Eye (tissue), 1 donor: ENCODE data around the gene JOSD2.

Experiments used
- DNase-seq: peaks from one replicate; pipeline ENCODE4 v3.0.0-alpha.2; 2015

Gene JOSD2, protein sequence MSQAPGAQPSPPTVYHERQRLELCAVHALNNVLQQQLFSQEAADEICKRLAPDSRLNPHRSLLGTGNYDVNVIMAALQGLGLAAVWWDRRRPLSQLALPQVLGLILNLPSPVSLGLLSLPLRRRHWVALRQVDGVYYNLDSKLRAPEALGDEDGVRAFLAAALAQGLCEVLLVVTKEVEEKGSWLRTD

DNA sequence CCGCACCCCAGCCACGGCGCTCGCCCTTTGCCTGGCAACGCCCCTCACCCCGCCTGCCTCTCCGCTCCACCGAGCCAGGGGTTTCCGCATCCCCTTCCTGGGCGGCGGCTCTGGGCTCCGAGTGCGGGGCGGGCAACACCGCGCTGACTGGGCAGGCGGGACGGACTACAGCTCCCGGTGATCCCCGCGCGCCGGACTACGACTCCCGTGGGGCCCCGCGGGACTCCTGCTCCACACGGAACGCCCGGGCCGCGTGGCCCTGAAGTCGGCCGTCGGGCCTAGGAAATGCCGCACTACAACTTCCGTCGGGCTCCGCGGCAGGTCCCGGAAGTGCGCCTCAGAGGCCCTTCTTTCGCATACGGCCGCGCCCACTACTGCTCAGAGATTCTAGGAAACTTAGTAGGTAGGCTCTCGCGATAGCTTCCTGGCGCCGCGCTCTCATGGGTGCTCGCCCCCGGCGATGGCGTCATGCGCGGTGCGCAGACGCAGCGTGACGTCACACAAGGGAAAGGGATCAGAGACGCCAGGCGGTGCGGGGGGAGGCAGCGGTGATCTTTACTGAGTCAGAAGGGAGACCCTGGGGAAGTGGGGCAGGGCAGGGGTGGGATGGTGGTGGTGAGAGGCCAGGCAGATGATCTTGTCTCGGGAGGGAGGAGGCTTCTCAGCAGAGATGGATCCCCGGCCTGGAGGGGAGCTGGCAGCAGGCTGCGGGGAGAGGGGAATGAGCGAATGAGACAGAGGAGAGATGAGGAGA, at the start of gene JOSD2:
TSS of gene JOSD2 (minus strand) at position 123 of the 754 bp plus-strand sequence. CDS start 760 bp downstream, outside the sequence.
- DNase-seq: peak; percentile 99

DNA sequence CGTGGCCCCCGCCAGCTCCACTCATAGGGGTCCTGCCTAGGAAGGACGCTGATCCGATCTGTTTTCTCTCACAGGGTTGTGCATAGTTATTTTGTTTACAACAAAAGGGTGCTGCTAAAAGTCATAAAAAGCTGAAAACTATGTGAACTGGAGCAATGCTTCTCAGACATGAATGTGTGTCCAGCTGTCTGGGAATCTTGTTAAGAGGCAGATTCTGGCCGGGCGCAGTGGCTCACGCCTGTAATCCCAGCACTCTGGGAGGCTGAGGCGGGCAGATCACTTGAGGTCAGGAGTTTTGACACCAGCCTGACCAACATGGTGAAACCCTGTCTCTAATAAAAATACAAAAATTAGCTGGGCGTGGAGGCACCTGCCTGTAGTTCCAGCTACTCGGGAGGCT, 48.6 kb upstream of the JOSD2 start:
- no peak for DNase-seq

DNA sequence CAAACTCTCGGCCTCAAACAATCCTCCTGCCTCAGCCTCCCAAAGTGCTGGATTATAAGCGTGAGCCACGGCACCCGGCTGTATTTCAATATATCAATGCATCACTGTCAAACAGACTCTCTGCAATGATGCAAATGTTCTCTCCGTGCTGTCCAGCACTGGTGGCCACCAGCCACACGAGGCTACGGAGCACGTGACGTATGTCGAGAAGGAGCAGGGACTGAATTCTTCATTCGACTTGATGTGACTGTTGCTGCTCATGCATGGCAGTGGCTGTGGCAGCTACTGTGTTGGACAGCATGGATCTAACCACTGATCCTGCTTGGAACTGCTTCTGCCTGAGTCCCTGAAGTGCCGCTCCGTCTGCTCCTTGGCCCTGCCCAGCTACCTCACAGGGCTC, 47.5 kb upstream of the JOSD2 start:
- DNase-seq: no peak

DNA sequence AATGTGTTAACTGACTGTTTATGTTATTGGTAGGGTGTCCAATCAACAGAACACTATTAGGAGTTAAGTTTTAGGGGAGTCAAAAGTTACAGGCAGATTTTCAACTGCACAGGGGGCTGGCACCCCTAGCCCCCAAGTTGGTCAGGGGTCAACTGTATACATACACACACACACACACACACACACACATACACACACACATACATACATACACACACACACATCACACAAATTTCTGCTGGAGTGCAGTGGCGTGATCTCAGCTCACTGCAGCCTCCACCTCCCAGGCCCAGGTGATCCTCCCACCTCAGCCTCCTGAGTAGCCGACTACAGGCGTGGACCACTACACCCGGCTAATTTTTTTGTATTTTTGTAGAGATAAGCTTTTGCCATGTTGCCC, 47.0 kb upstream of the JOSD2 start:
- DNase-seq: no peak

DNA sequence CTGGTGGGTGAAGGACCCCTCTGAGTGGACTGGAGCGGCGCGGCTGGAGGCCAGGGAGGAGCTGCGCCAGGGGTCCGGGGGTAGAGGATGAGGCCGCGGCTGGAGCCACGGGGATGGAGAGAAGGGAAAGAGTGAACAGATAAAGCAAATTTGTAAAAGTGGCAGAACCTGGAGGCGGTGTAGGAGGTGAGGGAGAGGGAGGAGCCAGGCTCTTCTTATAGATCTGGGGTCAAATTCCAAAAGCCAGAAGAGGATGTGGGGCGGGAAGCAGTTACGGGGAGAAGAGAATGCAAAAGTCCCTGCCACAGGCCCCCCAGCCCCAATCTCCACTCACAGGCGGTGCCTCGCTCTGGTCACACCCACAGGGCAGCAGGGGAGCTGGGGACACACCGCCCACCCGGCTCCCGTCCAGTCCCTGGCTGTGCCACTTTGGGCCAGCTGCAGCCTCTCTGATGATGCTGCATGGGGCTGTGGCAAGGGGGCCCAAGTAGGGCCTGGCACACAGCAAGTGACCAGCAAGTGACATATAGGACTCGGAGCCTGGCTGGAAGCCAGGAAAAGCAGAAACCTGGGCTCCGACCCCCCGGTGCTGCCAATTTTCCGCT, 46.1 kb upstream of the JOSD2 start:
- no peak for DNase-seq

DNA sequence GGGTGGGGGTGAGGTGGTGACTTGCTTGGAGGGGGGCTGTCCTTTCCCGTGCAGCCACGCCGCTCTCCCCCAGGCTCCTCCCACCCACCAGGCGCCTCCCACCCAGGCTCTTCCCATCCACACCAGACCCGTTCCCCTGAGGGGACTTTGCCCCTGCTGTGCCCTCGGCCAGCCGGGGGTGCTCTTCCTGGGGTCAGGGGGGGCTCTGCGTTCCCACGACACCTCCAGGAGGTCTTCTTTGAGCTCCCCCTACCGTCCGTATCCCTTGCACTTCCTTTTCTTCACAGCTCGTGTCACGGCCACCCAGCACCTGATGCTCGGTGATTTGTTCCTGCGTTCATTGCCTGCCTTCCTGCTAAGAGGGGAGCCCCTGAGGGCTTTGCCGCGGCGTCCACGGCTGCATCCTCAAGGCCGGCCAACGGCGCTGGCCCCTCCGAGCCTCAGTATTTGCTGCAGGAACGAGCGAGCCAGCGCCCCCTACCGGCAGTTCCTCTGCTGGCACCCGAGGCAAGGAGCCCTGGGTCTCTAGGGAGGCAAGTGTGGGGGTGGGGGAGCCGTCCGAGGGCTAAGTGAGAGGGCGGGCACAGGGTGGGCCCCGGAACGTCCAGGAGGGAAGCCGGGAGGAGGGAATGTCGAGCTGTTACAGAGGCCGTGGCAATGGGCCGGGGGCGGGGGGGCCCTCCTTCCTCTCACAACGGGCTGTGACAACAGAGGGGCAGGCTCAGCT, 45.5 kb upstream of the JOSD2 start:
- DNase-seq: peak; percentile 96

DNA sequence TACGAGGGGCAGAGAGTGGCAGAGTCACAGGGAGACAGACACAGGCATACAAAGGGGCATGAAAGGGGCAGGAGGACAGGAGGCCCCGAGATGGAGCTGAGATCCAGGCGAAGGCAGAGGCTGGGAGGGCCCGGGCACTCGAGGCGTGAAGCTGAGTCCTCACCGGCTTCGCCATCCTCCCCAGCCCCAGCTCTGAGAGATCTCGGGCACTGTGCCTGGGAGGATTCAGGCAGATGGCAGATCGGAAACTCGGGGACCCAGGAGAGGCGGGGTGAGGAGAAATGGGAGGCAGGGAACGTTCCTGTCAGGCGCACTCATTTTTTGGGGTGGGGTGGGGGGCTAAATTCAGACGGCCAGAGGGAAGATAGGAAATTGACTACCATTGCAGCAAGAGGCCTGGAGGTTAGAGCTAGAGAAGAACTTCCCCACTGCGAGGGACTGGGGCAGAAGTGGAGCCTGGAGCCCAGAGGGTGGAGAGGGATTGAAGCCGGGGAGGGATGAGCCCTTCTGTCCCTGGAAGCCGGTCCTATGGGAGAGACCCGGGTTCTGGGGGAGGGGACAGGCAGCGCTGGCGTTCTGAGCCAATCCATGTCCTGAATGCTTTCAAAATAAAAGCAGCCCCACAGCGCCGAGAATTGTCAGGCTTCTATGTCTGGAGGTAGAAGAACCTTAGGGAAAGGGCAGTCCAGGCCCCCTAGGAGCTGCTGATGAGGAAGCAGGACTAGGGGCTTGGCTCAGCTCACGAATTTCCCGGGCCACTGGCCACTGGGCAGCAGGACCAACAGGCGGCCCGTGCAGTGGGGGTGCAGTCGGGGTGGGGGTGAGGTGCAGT, 44.7 kb upstream of the JOSD2 start:
- peak; percentile 36 for DNase-seq

DNA sequence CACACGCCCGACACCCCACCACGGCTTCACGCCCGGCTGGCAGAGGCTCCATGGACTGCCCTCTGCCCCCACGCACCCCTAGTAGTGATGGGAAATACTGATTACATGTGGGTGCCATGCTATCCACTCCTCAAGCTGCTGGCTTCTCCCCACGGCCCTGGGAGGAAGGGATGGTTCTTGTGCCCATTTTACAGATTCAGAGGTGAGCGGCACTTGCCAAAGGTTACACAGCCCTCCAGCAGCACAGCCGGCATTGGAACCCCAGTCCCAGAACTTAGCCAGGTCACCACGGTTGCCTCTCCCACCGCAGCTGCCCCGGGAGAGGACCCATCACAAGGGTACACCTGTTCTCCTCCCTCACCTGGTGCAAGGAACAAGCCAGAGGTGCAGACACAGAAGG, 44.0 kb upstream of the JOSD2 start:
- no peak for DNase-seq

DNA sequence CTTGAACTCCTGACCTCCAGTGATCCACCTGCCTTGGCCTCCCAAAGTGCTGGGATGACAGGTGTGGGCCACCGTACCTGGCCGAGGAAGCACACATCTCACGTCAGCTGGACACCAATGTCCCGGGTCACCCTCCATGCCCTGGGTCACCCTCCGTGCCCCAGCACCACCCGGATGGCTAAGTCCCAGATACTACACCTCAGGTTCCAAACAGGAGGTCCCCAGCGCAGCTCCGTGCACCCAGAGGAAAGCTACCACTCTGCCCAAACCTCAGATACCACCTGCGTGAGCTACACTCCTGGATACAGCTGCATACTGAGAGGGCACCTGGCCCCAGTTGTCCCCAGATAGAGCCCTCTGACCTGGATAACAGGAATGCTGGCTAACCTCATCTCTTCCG, 43.2 kb upstream of the JOSD2 start:
- no peak for DNase-seq

DNA sequence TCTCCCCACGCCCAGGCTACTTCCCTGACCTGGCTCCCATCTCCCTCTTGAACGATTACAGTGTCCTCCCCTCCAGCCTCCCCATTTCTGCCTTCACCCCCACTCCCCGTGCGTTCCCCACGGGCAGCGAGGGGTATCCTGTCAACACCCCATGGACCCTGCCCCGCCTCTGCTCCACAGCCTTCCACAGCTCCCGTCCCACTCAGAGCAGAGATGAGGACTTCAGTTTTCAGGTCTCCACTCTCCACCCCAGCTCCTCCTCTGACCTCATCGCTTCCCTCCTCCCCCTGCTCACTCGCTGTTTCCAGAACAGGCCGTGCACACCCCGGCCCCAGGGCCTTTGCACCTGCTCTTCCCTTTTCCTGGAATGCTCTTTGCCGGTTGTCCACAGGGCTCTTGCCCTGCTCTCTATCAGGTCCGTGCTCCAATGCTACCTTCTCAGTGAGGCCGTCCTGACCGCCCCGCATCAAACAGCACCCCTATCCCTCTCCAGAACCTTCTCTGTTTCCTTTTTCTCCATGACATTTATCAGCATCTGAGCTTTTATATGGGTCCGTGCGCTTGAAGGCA, 42.2 kb upstream of the JOSD2 start:
- DNase-seq: no peak

DNA sequence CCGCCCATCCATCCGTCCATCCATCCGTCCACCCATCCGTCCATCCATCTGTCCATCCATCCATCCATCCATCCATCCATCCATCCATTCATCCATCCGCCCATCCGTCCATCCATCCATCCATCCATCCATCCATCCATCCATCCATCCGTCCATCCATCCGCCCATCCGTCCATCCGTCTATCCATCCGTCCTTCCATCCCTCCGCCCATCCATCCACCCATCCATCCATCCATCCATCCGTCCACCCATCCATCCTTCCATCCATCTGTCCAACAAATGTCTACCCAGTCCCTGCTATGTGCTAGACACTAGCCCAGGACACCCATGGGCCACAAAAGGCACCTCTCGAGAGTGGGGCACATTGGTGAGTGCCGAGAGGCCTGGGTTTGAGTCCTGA, 41.5 kb upstream of the JOSD2 start:
- DNase-seq: no peak

DNA sequence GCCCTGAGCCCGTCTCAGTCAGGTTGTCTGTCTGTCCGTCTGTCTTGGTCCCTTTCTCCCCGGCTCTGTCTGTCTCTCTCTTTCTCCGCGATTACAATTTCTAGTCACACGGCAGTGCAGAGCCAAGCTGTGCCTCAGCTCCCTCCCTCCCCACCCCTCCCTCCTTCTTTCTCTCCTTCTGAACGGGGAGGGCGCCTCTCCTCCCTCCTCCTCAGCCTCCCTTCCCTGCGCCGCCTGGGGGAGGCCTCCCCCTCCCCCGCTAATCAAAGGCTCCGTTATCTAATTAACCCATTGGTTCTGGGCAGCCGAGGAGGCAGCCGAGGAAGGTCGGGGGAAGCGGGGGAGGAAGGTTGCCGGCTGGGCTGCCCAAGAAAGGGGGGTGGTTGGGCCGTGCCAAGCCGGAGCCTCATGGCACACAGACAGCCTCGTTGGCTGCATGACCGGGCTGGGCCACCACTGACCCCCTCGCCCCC, 40.8 kb upstream of the JOSD2 start:
- peak; percentile 90 for DNase-seq

DNA sequence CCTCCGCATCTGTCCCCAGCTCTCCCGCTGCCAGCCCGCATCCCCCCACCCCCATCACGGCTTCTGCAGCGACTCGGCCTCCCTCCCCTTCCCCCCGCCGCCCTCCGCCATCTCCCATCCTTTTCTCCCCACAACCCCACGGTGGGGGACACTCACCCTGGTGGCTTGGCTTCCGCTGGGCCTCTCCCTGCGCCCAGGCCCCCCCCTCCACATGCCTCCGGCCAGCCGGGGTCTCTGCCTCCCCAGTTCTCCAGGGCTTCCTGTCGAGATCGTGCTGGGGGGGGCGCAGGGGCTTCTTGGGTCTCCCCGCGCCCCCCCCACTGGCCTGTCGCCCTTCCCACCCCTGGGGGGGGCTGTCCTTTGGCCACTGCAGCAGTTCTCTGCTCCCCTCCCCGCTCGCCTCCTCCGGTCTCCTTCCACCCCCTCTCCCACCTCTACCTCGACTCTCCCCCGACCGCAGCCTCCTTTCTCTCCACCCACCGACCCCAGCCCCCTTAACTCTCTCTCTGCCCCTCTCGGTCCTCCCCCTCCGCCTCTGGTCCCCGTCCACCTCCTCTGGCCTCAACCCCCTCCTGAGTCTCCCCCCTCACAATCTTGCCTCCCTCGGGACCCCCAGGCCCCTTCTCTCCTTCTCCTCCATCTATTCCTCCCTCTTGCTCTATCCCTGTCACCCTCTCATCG, 40.2 kb upstream of the JOSD2 start:
- no peak for DNase-seq

DNA sequence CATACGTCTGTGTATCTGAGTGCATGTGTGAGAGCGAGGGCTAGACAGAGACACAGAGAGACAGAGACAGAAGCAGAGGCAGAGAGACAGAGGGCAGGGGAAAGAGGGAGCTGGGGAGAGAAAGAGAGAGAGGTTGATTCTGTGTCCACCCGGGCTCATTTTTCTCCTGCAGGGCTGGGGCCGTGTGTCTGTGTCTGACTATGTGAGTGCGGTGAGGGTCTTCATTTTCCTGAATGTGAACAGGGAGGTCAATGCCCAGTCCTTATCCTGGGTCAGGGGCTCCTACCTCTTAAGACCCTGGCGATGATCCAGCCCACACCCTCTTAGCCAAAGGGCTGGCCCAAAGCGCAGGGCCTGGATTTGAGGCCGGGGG, 39.6 kb upstream of the JOSD2 start:
- peak; percentile 32 for DNase-seq

DNA sequence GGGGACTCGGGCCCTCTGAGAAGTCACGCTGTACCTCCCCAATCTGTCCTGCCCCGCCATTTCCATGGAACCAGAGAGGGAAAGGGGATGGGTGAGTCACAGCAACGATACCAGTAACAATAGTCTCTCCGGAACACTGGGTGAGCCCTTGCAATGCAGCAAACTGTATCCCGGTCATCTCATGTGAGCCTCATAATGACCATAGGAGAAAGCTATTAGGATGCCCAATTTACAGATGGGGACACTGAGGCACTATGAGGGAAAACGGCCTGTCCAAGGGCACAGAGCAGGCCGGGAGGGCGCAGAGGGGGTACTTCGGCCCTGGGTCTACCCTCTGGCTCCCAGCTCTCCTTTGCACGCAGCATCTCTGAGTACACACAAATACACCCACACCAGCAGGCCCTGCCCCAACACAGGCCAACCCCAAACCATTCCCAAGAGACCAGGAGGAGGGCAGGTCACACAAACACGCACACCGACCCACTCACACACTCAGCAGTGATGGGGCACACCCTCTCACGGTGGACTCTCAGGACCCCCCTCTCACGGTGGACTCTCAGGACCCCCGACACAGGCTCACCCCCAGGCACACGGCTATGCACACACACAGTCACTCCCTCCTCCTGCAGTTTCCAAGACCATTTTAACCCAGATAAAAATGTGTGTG, 39.1 kb upstream of the JOSD2 start:
- no peak for DNase-seq

DNA sequence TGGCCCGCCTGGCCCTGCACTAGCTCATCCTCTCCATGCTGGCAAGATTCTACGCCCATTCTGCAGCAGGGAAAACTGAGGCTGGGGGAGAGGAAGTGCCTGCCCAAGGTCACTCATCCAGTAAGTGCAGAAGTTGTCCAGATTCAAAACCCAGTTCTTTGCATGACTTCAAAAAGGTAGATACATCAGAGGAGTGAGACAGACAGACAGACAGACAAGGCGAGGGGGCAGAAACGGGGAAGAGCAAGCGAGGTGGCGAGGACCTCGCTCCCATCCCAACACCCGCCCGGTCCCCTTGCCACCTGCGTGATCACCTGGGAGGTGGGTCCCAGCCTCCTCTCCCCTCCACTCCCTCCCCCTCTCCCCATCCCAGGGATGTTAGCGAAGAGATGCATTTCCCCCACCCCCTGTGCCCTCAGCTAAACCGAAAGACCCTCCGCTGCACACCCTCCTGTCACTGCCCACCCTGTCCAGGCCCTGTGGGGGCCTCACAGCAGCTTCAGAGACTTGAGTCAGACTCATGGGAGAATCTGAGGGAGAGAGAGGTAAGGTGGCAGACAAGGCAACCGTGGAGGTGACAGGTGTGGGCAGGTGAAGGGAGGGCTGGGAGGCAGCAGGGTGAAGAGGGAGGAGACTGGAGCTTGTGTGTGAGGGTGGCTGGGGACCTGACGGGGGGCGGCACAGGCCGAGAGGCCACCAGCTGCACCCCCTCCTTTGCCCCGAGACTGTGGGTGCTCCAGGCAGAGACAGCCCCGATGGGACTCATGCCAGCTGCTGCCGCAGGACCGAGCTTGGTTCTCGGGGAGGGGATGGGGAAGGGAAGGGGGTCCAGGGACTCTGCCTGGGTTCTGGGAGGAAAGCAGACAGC, 38.3 kb upstream of the JOSD2 start:
- no peak for DNase-seq

DNA sequence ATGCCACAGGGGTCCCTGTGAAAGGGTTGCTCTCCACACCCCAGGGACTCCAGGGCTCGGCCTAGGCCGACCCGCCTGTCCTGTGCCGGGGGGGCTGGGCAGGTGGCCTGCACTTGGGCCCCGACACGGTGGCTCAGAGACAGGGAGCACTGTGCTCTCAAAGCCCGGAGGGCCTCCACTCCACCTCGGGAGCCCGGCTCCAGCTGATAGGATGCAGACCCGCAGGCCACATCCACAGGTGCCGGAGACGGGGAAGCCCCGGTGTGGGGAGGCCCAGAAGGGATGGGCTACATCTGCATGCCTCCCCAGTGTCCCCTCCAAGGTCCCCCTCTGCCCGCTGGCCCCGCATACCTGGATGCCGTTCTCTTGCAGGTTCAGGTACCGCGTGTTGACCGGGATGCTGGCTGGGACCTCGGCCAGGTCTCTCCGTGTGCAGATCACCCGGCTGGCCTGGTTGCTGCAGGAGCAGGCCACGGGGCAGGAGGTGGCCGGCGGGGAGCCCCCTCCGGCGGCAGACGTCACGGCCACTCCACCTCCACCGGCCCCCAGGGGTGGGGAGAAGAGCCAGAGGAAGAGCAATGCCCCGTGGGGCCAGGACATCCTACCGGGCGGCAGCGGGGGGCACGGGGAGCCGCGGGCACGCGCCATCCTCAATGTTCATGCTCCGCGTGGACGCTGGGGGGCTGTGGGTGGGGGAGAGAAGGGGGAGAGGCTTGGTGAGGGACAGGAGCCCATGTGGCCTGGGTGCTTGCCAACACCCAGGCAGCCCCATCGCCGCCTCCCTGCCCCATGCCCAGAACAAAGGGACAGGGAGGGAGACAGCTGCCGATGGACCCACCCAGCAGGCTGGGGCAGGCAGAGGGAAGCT, 37.4 kb upstream of the JOSD2 start:
- no peak for DNase-seq

DNA sequence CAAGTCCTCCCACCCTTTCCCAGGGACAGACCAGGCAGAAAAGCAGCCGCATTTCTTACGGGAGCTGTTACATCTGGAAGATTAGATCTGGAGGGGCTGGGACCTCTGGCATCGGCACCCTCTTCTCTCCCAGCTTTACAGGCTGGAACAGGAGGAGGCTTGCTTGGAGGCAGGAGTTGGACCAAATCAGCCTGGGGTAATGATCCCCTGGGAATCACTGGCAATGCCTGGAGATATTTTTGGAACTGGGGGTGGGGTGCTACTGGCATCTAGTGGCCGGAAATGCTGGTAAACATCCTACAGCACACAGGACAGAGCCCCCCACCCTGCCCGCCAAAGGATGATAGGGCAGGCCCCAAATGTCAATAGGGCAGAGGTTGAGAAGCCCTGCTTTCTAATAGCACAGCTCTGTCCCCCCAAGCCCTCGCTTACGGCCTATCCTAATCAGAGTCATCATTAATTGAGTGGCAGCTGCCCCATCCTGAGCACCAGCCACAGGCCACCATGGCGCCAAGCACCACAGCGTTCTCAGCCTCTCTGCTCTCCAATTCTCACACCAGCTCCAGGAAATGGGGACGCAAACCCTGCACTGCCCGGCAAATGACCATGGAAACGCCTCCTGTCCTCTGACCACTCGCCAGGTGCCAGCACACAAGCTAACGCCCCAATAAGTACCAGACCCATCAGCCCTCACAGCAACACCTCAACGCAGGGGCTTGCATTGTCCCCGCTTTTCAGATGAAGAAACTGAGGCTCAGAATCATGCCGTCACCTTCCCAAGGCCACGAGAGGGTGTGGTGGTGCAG, 36.6 kb upstream of the JOSD2 start:
- no peak for DNase-seq
